WI38 (cell line): ENCODE results near the gene LTBP3.

Experiments
- H3K4me3 ChIP-seq: 2 replicates; pipeline ENCODE4 v1.5.1; 2011; ENCODE audit warnings: low read depth, mild to moderate bottlenecking, control low read depth, low read length
- CTCF ChIP-seq: IDR thresholded peaks from 2 replicates; pipeline ENCODE4 v1.5.1; 2012; ENCODE audit warnings: low read depth, mild to moderate bottlenecking, control low read depth, low read length

Gene LTBP3

GRCh38 chr11:65551572-65552387, 6.4 kb downstream of the LTBP3 start:
- TF ChIP-seq CTCF: no peak
- H3K4me3 ChIP-seq: no peak overlapping the region

DNA sequence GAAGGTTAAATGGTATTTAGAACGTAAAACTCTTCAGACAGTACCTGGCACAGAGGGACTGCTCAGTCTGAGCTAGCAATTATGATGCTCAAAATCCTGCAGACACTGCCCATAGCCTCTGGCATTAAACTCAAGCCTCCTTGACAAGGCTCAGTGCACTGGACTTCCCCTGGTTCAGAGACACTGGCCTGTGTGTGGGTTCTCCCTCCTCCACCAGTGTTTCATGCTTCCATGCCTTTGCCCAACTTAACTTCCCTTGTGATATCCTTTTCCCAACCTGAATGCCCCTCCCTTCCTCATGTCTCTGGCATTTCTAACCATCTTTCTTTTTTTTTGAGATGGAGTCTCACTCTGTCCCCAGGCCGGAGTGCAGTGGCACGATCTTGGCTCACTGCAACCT, 9.1 kb downstream of the LTBP3 start:
- TF ChIP-seq CTCF: no peak
- no peak overlapping the region for H3K4me3 ChIP-seq

DNA sequence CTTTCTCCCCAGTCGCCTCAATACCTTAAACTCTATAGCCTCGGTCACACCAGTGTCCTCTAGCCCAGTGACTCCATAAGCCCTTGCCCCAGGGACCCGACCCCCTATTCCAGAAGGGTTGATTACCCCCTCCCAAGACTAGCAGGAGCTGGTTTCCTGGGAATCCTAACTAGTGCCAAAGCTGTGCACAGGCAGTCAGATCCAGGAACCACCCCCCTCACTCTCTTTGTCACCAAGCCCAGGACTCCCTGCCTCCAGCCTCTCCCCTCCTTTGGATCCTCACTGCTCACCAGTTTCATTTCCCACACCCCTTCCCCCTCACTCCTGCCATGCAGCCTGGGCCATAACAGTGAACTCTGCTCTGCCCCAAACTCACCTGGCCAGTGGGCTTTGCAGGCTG, 9.8 kb downstream of the LTBP3 start:
- H3K4me3 ChIP-seq: no peak overlapping the region
- TF ChIP-seq CTCF: no peak

DNA sequence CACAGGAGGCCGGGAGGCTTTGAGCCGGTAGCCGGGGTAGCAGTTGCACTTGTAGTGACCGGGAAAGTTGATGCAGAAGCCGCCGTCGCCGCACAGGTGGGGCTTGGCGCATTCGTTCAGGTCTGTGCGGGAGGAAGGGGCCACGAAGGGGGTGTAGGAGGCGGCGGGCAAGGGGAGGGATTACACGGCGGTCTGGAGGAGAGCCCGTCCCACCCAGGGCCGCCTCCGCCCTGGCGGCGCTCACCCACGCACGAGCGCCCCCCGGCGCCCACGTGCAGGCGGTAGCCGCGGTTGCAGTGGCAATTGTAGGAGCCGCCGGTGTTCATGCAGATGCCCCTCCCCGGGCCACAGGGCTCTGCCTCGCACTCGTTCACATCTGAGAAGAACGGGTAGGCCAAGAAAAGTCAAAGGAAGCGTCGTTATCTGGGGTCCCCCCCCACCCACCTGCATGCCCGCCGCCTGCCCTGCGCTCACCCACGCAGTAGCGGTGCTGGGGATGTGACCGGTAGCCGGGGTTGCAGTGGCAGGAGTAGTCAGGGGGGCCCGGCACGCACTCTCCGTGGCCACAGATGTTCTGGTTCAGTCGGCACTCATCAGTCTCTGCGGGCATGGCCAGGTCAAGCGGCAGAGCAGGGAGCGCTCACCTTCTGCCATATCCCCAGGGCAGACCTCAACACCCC, 10.6 kb downstream of the LTBP3 start:
- TF ChIP-seq CTCF: no peak
- H3K4me3 ChIP-seq: no peak overlapping the region

GRCh38 chr11:65546217-65546958, 11.8 kb downstream of the LTBP3 start:
- TF ChIP-seq CTCF: no peak
- H3K4me3 ChIP-seq: no peak overlapping the region

- TF ChIP-seq CTCF: no peak
- H3K4me3 ChIP-seq: no peak overlapping the region
Observed at GRCh38 chr11:65545853-65546216, 12.3 kb downstream of the LTBP3 start.
